Activated CD4-positive, alpha-beta T cell treated with anti-CD3 and anti-CD28 coated beads, Interleukin-2, amount 50 U/mL, for 16 hours (primary cell): Measurements from ENCODE around the gene INSYN2A.

Source experiments
- DNase-seq: peaks from one replicate; pipeline ENCODE4 v3.0.0-alpha.2; 2020

INSYN2A gene

GRCh38 chr10:127151541-127151940 is 44.9 kb downstream of the INSYN2A start:
- DNase-seq = no peak

GRCh38 chr10:127150136-127150535 is 46.3 kb downstream of the INSYN2A start:
- no peak for DNase-seq

GRCh38 chr10:127149501-127150081 is 46.8 kb downstream of the INSYN2A start:
- no peak for DNase-seq

GRCh38 chr10:127148933-127149220 is 47.5 kb downstream of the INSYN2A start:
- peak; percentile 20 for DNase-seq

- peak; percentile 35 for DNase-seq
Observed at GRCh38 chr10:127148066-127148932, 48.1 kb downstream of the INSYN2A start.

GRCh38 chr10:127146661-127147060 is 49.7 kb downstream of the INSYN2A start:
- DNase-seq = no peak
